ENCODE data around the gene RIPK3.

GRCh38 chr14:24377657-24378056 lies 37.9 kb upstream of the RIPK3 start:
- TF ChIP-seq TSHZ2 (CRISPR knock-in tag; IDR thresholded peaks at IDR 0.05) (no peak), PPARA (CRISPR knock-in tag; IDR thresholded peaks at IDR 0.05; ENCODE audit: borderline replicate concordance) (no peak), CSDC2 (CRISPR knock-in tag; IDR thresholded peaks at IDR 0.05) (no peak)
